ENCODE data around the gene NAGS. TPM values are rescaled to one million over a fixed set of nuclear protein-coding genes. Genes with fewer than 3 reads are reported as not detected.

NAGS gene
- total RNA-seq, 1 donor from 2014 or later: 0.93 TPM

GRCh38 chr17:43986225-43986981 lies 18.0 kb upstream of the NAGS start:
- no peaks in the 10 kb centered on the region for H3K9me3 Mint-ChIP-seq
- H3K27ac Mint-ChIP-seq (ENCODE audit: unreplicated experiment): no peak overlapping the region
- H3K36me3 Mint-ChIP-seq (ENCODE audit: low read depth): no peaks in the 10 kb centered on the region
- no peak overlapping the region for H3K4me3 Mint-ChIP-seq
- TF ChIP-seq CTCF (conservative IDR thresholded peaks at IDR 0.05): no peak
- no peak for DNase-seq (ENCODE audit: low read depth, low spot score)
- H3K27me3 Mint-ChIP-seq (ENCODE audit: low read depth): peaks cover 65% of the 10 kb centered on the region
- no peaks in the 10 kb centered on the region for H3K4me1 Mint-ChIP-seq

- no peaks in the 10 kb centered on the region for H3K9me3 Mint-ChIP-seq
- DNase-seq (ENCODE audit: low read depth, low spot score): no peak
- no peak for TF ChIP-seq CTCF (conservative IDR thresholded peaks at IDR 0.05)
- no peaks in the 10 kb centered on the region for H3K4me1 Mint-ChIP-seq
- no peak overlapping the region for H3K4me3 Mint-ChIP-seq
- no peak overlapping the region for H3K27ac Mint-ChIP-seq (ENCODE audit: unreplicated experiment)
- peaks cover 55% of the 10 kb centered on the region for H3K27me3 Mint-ChIP-seq (ENCODE audit: low read depth)
- no peaks in the 10 kb centered on the region for H3K36me3 Mint-ChIP-seq (ENCODE audit: low read depth)
Observed at GRCh38 chr17:43987131-43988021, 17.0 kb upstream of the NAGS start.

GRCh38 chr17:43988301-43988700 lies 16.1 kb upstream of the NAGS start:
- no peak for TF ChIP-seq CTCF (conservative IDR thresholded peaks at IDR 0.05)
- H3K4me3 Mint-ChIP-seq: no peak overlapping the region
- DNase-seq (ENCODE audit: low read depth, low spot score): no peak
- peaks cover 49% of the 10 kb centered on the region for H3K27me3 Mint-ChIP-seq (ENCODE audit: low read depth)
- H3K9me3 Mint-ChIP-seq: no peaks in the 10 kb centered on the region
- H3K27ac Mint-ChIP-seq (ENCODE audit: unreplicated experiment): no peak overlapping the region
- H3K4me1 Mint-ChIP-seq: no peaks in the 10 kb centered on the region
- no peaks in the 10 kb centered on the region for H3K36me3 Mint-ChIP-seq (ENCODE audit: low read depth)

- TF ChIP-seq CTCF (conservative IDR thresholded peaks at IDR 0.05): no peak
- H3K27ac Mint-ChIP-seq (ENCODE audit: unreplicated experiment): no peak overlapping the region
- peaks cover 32% of the 10 kb centered on the region for H3K27me3 Mint-ChIP-seq (ENCODE audit: low read depth)
- DNase-seq (ENCODE audit: low read depth, low spot score): no peak
- H3K4me3 Mint-ChIP-seq: no peak overlapping the region
- H3K4me1 Mint-ChIP-seq: no peaks in the 10 kb centered on the region
- no peaks in the 10 kb centered on the region for H3K9me3 Mint-ChIP-seq
- no peaks in the 10 kb centered on the region for H3K36me3 Mint-ChIP-seq (ENCODE audit: low read depth)
Observed at GRCh38 chr17:43992641-43993040, 11.8 kb upstream of the NAGS start.

GRCh38 chr17:43994272-43995149 lies 9.9 kb upstream of the NAGS start:
- peak; percentile 89 for TF ChIP-seq CTCF (conservative IDR thresholded peaks at IDR 0.05)
- Mint-ChIP-seq H3K36me3 (ENCODE audit: low read depth) (no peaks in the 10 kb centered on the region), H3K27ac (ENCODE audit: unreplicated experiment) (no peak overlapping the region), H3K4me1 (no peaks in the 10 kb centered on the region), H3K4me3 (no peak overlapping the region), H3K9me3 (no peaks in the 10 kb centered on the region), H3K27me3 (ENCODE audit: low read depth) (peaks cover 32% of the 10 kb centered on the region)
- peak; percentile 79 for DNase-seq (ENCODE audit: low read depth, low spot score)

Data from neural crest cell (in vitro differentiated cells).